GM10847 (cell line): ENCODE measurements around the gene KIF18A.

ENCODE experiments used
- POLR2A ChIP-seq: IDR thresholded peaks from 2 replicates; pipeline ENCODE4 v1.6.1; 2011; ENCODE audit not compliant: insufficient read length; ENCODE audit errors: extremely low read depth

KIF18A gene

GRCh38 chr11:28114116-28114515 lies 6.2 kb upstream of the KIF18A start:
- no peak for TF ChIP-seq POLR2A

- TF ChIP-seq POLR2A = no peak
Observed at GRCh38 chr11:28110821-28111200, 2.9 kb upstream of the KIF18A start.

GRCh38 chr11:28110108-28110820 lies 2.3 kb upstream of the KIF18A start:
- TF ChIP-seq POLR2A = peak; percentile 56

- no peak for TF ChIP-seq POLR2A
Observed at GRCh38 chr11:28108958-28109357, 1.0 kb upstream of the KIF18A start.

GRCh38 chr11:28107191-28107749 lies 686 bp downstream of the KIF18A start:
- TF ChIP-seq POLR2A = no peak

- no peak for TF ChIP-seq POLR2A
Observed at GRCh38 chr11:28106353-28107043, 1.5 kb downstream of the KIF18A start.

GRCh38 chr11:28105869-28106268 lies 2.1 kb downstream of the KIF18A start:
- no peak for TF ChIP-seq POLR2A

- no peak for TF ChIP-seq POLR2A
Observed at GRCh38 chr11:28104984-28105383, 3.0 kb downstream of the KIF18A start.

- TF ChIP-seq POLR2A = no peak
Observed at GRCh38 chr11:28104425-28104824, 3.5 kb downstream of the KIF18A start.

GRCh38 chr11:28100665-28101064 lies 7.3 kb downstream of the KIF18A start:
- no peak for TF ChIP-seq POLR2A

- no peak for TF ChIP-seq POLR2A
Observed at GRCh38 chr11:28099715-28100114, 8.2 kb downstream of the KIF18A start.

- TF ChIP-seq POLR2A = no peak
Observed at GRCh38 chr11:28098257-28098656, 9.7 kb downstream of the KIF18A start.

- no peak for TF ChIP-seq POLR2A
Observed at GRCh38 chr11:28092786-28093185, 15.2 kb downstream of the KIF18A start.

GRCh38 chr11:28090052-28090749 lies 17.8 kb downstream of the KIF18A start:
- no peak for TF ChIP-seq POLR2A

- no peak for TF ChIP-seq POLR2A
Observed at GRCh38 chr11:28089378-28089777, 18.6 kb downstream of the KIF18A start.

GRCh38 chr11:28086569-28086968 lies 21.4 kb downstream of the KIF18A start:
- TF ChIP-seq POLR2A = no peak
